Body of pancreas (tissue), 4 donors: ENCODE measurements around the gene ZRANB3.

Source experiments
- POLR2A ChIP-seq, 3 donors: fragments of 450-650 bp; IDR thresholded peaks; one replicate each; pipeline ENCODE4 v1.6.1; 2016; ENCODE audit warnings: antibody characterized with exemption in 3 of 3, mild to moderate bottlenecking in 2 of 3
- TF ChIP-seq, protein P1 (sequence below), 7 experiments: fragments of 450-650 bp in 4 of 7; fragments of 200-600 bp in 3 of 7; sonication (generic) in 3 of 7; IDR thresholded peaks; one replicate each; pipeline ENCODE4 v1.5.1; 2016 to 2019; ENCODE audit warnings: antibody characterized with exemption in 7 of 7

DNA sequence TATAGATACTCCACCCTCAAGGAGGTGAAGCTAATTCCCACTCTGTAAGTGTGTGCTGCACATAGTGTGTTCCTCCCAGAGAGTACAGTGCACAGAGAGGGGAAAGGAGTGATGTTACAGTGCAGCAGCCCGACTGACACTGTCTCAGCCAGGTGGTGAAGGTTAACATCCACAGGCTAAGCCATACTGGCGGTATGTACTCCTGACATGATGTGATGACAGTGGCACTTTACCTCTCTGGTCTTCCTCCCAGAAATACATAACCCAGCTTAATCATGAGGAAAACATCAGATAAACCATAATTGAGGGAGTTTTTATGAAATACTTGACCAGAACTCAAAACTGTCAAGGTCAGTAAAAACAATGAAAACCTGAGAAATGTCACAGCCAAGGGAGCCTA, 371.8 kb downstream of the ZRANB3 start:
- TF ChIP-seq, protein P1, sequence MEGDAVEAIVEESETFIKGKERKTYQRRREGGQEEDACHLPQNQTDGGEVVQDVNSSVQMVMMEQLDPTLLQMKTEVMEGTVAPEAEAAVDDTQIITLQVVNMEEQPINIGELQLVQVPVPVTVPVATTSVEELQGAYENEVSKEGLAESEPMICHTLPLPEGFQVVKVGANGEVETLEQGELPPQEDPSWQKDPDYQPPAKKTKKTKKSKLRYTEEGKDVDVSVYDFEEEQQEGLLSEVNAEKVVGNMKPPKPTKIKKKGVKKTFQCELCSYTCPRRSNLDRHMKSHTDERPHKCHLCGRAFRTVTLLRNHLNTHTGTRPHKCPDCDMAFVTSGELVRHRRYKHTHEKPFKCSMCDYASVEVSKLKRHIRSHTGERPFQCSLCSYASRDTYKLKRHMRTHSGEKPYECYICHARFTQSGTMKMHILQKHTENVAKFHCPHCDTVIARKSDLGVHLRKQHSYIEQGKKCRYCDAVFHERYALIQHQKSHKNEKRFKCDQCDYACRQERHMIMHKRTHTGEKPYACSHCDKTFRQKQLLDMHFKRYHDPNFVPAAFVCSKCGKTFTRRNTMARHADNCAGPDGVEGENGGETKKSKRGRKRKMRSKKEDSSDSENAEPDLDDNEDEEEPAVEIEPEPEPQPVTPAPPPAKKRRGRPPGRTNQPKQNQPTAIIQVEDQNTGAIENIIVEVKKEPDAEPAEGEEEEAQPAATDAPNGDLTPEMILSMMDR (IDR thresholded peaks at IDR 0.05) = no peak
- no peak for TF ChIP-seq POLR2A (IDR thresholded peaks at IDR 0.05)
